SH-SY5Y (cell line): ENCODE data around the gene RIN3.

Source experiments
- GATA2 ChIP-seq: IDR thresholded peaks from 2 replicates; pipeline ENCODE4 v1.6.1; 2011; ENCODE audit warnings: mild to moderate bottlenecking, low read depth, low read length
- GATA3 ChIP-seq: IDR thresholded peaks from 2 replicates; pipeline ENCODE4 v1.6.1; 2011; ENCODE audit warnings: low read depth, mild to moderate bottlenecking, low read length, moderate library complexity

GRCh38 chr14:92565718-92566115 is 52.1 kb downstream of the RIN3 start:
- TF ChIP-seq GATA2 (no peak), GATA3 (no peak)
